Uterus (tissue), 2 donors: Measurements from ENCODE around the gene LYSMD3.

Experiments used
- CTCF ChIP-seq, 4 experiments: fragments of 200-600 bp in 2 of 4; fragments of 450-650 bp in 2 of 4; sonication (generic) in 2 of 4; IDR thresholded peaks; one replicate each; pipeline ENCODE4 v1.5.1; 2016 to 2019; ENCODE audit warnings: antibody characterized with exemption in 4 of 4, mild to moderate bottlenecking in 2 of 4, moderate library complexity in 1 of 4
- POLR2A ChIP-seq, 2 donors: fragments of 450-650 bp; IDR thresholded peaks; one replicate each; pipeline ENCODE4 v1.6.1; 2016; ENCODE audit warnings: antibody characterized with exemption in 2 of 2, mild to moderate bottlenecking in 1 of 2, moderate library complexity in 1 of 2

- TF ChIP-seq CTCF (IDR thresholded peaks at IDR 0.05) (no peak), POLR2A (IDR thresholded peaks at IDR 0.05) (no peak)
These were observed 40.6 kb upstream of the LYSMD3 start for GRCh38 chr5:90570034-90570433.
